SK-N-SH treated with all-trans-retinoic acid at 6 μM for 48 hours (cell line): ENCODE data around the gene FHIT.

Experiments
- CREB5 ChIP-seq: fragments of 250-450 bp; sonication (Bioruptor Pico); IDR thresholded peaks from 2 replicates; pipeline ENCODE4 v1.5.1; 2020; ENCODE audit warnings: low read depth, mild to moderate bottlenecking, moderate library complexity
- CSDC2 ChIP-seq: fragments of 250-450 bp; sonication (Bioruptor Pico); IDR thresholded peaks from 2 replicates; pipeline ENCODE4 v1.5.0; 2020; ENCODE audit warnings: mild to moderate bottlenecking, moderate library complexity
- OSR1 ChIP-seq: fragments of 250-450 bp; sonication (Bioruptor Pico); IDR thresholded peaks from 2 replicates; pipeline ENCODE4 v1.8.0; 2022; ENCODE audit warnings: moderate library complexity, mild to moderate bottlenecking, inconsistent platforms

GRCh38 chr3:60276615-60277014 lies 974.6 kb downstream of the FHIT start:
- no peak for TF ChIP-seq OSR1 (CRISPR knock-in tag)
- no peak for TF ChIP-seq CSDC2
- TF ChIP-seq CREB5 (CRISPR knock-in tag): no peak
